Neural cell (in vitro differentiated cells): ENCODE results near the gene STYXL2.

Experiments
- EP300 ChIP-seq: fragments of 450-650 bp; conservative IDR thresholded peaks from 2 replicates; pipeline ENCODE4 v1.6.1; 2014; ENCODE audit warnings: antibody characterized with exemption, mild to moderate bottlenecking, moderate library complexity; ENCODE audit not compliant: poor library complexity, severe bottlenecking
- EZH2 ChIP-seq: fragments of 200-600, 300-800 bp; shearing (Covaris generic), sonication (generic); IDR thresholded peaks from 2 replicates; pipeline ENCODE4 v1.6.1; 2014; ENCODE audit warnings: antibody characterized with exemption, low read length, borderline replicate concordance, mild to moderate bottlenecking; ENCODE audit not compliant: insufficient read depth, poor library complexity, severe bottlenecking
- MXI1 ChIP-seq: fragments of 450-650 bp; conservative IDR thresholded peaks from 2 replicates; pipeline ENCODE4 v1.6.1; 2014; ENCODE audit warnings: antibody characterized with exemption, mild to moderate bottlenecking; ENCODE audit not compliant: poor library complexity, severe bottlenecking
- POLR2AphosphoS5 ChIP-seq: IDR thresholded peaks from 2 replicates; pipeline ENCODE4 v1.6.1; 2012
- RAD21 ChIP-seq: fragments of 450-650 bp; conservative IDR thresholded peaks from 2 replicates; pipeline ENCODE4 v1.6.1; 2014; ENCODE audit warnings: antibody characterized with exemption, mild to moderate bottlenecking, moderate library complexity
- REST ChIP-seq: IDR thresholded peaks from 2 replicates; pipeline ENCODE4 v1.6.1; 2012; ENCODE audit warnings: borderline replicate concordance
- SMC3 ChIP-seq: fragments of 450-650 bp; conservative IDR thresholded peaks from 2 replicates; pipeline ENCODE4 v1.6.1; 2014; ENCODE audit warnings: antibody characterized with exemption, mild to moderate bottlenecking, moderate library complexity; ENCODE audit not compliant: poor library complexity
- TAF1 ChIP-seq: IDR thresholded peaks from 2 replicates; pipeline ENCODE4 v1.6.1; 2012; ENCODE audit warnings: low read depth
- TF ChIP-seq, protein P1 (sequence below): fragments of 450-650 bp; IDR thresholded peaks from 2 replicates; pipeline ENCODE4 v1.5.1; 2014; ENCODE audit warnings: antibody characterized with exemption, mild to moderate bottlenecking, moderate library complexity; ENCODE audit not compliant: poor library complexity, severe bottlenecking

- TF ChIP-seq, protein P1, sequence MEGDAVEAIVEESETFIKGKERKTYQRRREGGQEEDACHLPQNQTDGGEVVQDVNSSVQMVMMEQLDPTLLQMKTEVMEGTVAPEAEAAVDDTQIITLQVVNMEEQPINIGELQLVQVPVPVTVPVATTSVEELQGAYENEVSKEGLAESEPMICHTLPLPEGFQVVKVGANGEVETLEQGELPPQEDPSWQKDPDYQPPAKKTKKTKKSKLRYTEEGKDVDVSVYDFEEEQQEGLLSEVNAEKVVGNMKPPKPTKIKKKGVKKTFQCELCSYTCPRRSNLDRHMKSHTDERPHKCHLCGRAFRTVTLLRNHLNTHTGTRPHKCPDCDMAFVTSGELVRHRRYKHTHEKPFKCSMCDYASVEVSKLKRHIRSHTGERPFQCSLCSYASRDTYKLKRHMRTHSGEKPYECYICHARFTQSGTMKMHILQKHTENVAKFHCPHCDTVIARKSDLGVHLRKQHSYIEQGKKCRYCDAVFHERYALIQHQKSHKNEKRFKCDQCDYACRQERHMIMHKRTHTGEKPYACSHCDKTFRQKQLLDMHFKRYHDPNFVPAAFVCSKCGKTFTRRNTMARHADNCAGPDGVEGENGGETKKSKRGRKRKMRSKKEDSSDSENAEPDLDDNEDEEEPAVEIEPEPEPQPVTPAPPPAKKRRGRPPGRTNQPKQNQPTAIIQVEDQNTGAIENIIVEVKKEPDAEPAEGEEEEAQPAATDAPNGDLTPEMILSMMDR, result peak; percentile 94
- TF ChIP-seq REST (no peak), EP300 (no peak), POLR2AphosphoS5 (no peak), TAF1 (no peak), SMC3 (peak; percentile 94), EZH2 (no peak), RAD21 (peak; percentile 89), MXI1 (peak; percentile 21)
Observed at GRCh38 chr1:167059045-167059808, 34.6 kb upstream of the STYXL2 start.
